PC-9 (cell line): ENCODE data around the gene LRWD1.

ENCODE experiments used
- EZH2 ChIP-seq: fragments of 200-600 bp; sonication (generic); IDR thresholded peaks from 2 replicates; pipeline ENCODE4 v1.8.0; 2017; ENCODE audit warnings: antibody characterized with exemption, low read depth
- TF ChIP-seq, protein P1 (sequence below): fragments of 200-600 bp; sonication (generic); conservative IDR thresholded peaks from 2 replicates; pipeline ENCODE4 v1.6.1; 2017; ENCODE audit warnings: mixed run types, antibody characterized with exemption, mild to moderate bottlenecking, moderate library complexity

DNA sequence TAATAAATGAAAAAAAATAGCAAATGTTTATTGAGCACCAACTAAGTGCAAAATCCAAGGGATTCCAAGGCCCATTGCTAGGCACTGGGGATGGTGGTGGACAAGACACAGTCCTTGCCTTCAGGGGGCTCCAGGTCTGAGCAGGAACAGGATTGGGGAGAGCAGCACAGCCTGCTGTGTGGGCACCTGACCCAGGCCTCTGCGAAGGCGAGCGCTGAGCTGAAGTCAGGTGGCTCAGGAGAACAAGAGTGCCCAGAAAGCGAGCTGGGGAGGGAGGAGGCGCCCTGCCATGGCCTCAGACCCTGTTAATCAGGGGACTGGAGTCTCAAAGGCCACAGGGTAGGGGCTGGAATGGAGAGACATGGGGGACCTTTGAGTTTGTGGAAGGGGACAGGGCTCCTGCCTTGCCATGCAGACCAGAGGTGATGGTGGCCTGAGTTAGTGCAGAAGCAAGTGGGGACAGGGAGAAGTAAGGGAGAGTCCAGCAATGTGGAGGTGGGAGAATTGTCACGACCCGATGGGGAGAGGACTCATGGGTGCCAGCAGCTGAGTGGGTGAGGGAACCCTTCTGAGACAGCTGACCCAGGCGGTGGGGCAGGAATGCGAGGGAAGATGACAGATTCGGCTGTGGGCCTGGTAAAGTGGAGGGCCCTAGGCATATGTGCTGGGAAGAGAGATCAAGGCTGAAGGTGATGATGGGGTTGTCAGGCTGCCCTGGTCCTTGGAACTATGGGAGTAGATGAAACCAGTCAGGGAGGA, 35.5 kb upstream of the LRWD1 start:
- TF ChIP-seq, protein P1, sequence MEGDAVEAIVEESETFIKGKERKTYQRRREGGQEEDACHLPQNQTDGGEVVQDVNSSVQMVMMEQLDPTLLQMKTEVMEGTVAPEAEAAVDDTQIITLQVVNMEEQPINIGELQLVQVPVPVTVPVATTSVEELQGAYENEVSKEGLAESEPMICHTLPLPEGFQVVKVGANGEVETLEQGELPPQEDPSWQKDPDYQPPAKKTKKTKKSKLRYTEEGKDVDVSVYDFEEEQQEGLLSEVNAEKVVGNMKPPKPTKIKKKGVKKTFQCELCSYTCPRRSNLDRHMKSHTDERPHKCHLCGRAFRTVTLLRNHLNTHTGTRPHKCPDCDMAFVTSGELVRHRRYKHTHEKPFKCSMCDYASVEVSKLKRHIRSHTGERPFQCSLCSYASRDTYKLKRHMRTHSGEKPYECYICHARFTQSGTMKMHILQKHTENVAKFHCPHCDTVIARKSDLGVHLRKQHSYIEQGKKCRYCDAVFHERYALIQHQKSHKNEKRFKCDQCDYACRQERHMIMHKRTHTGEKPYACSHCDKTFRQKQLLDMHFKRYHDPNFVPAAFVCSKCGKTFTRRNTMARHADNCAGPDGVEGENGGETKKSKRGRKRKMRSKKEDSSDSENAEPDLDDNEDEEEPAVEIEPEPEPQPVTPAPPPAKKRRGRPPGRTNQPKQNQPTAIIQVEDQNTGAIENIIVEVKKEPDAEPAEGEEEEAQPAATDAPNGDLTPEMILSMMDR, result no peak
- no peak for TF ChIP-seq EZH2
